Hematopoietic multipotent progenitor cell treated with erythropoietin and hydrocortisone succinate and interleukin-3 and kit ligand, for 17 days (in vitro differentiated cells): ENCODE data around the gene LILRB1.
A peak's percentile ranks its signal among the peaks of the same experiment; 100 is the strongest.
"Not testable (repeated sequence)": the region's sequence is repeated elsewhere in the genome, so short reads cannot be mapped to it uniquely, and the experiment has no call there.

Experiments used
- DNase-seq: peaks from one replicate; pipeline ENCODE4 v3.0.0-alpha.2; 2015; ENCODE audit warnings: low spot score

LILRB1 gene

GRCh38 chr19:54624934-54625730 lies 5.2 kb upstream of the LILRB1 start:
- not testable (repeated sequence) for DNase-seq

- DNase-seq: no peak
Measured at GRCh38 chr19:54626757-54627156, 3.5 kb upstream of the LILRB1 start.

GRCh38 chr19:54627912-54628311 lies 2.4 kb upstream of the LILRB1 start:
- not testable (repeated sequence) for DNase-seq

- no peak for DNase-seq
Measured at GRCh38 chr19:54630782-54631181, 498 bp downstream of the LILRB1 start.

GRCh38 chr19:54631489-54632337 lies 1.4 kb downstream of the LILRB1 start:
- not testable (repeated sequence) for DNase-seq

GRCh38 chr19:54632517-54632916 lies 2.2 kb downstream of the LILRB1 start:
- DNase-seq: not testable (repeated sequence)

- DNase-seq: no peak
Measured at GRCh38 chr19:54633401-54633800, 3.1 kb downstream of the LILRB1 start.

- DNase-seq: not testable (repeated sequence)
Measured at GRCh38 chr19:54636081-54636480, 5.8 kb downstream of the LILRB1 start.

GRCh38 chr19:54638683-54639082 lies 8.4 kb downstream of the LILRB1 start:
- DNase-seq: no peak

- not testable (repeated sequence) for DNase-seq
Measured at GRCh38 chr19:54642953-54643352, 12.7 kb downstream of the LILRB1 start.

GRCh38 chr19:54643583-54643982 lies 13.3 kb downstream of the LILRB1 start:
- not testable (repeated sequence) for DNase-seq

- DNase-seq: no peak
Measured at GRCh38 chr19:54644056-54644455, 13.8 kb downstream of the LILRB1 start.

- DNase-seq: no peak
Measured at GRCh38 chr19:54646331-54646841, 16.1 kb downstream of the LILRB1 start.

- no peak for DNase-seq
Measured at GRCh38 chr19:54648129-54648528, 17.8 kb downstream of the LILRB1 start.

- DNase-seq: no peak
Measured at GRCh38 chr19:54650108-54650655, 19.9 kb downstream of the LILRB1 start.

GRCh38 chr19:54653181-54653809 lies 23.0 kb downstream of the LILRB1 start:
- DNase-seq: peak; percentile 8

- no peak for DNase-seq
Measured at GRCh38 chr19:54654447-54655321, 24.4 kb downstream of the LILRB1 start.

- DNase-seq: no peak
Measured at GRCh38 chr19:54659300-54659699, 29.0 kb downstream of the LILRB1 start.

GRCh38 chr19:54660306-54660705 lies 30.0 kb downstream of the LILRB1 start:
- no peak for DNase-seq

GRCh38 chr19:54660964-54661363 lies 30.7 kb downstream of the LILRB1 start:
- DNase-seq: no peak
